GM12875 (cell line): ENCODE data around the gene ENGASE.

ENCODE experiments used
- H3K4me3 ChIP-seq: one replicate; pipeline ENCODE4 v1.5.1; 2011; ENCODE audit warnings: low read depth, low read length, control low read depth
- TF ChIP-seq, protein P1 (sequence below): IDR thresholded peaks from 2 replicates; pipeline ENCODE4 v1.5.1; 2011; ENCODE audit warnings: low read depth, mild to moderate bottlenecking, control low read depth, inconsistent platforms, low read length, moderate library complexity, borderline replicate concordance; ENCODE audit not compliant: insufficient read depth

The ENGASE gene

DNA sequence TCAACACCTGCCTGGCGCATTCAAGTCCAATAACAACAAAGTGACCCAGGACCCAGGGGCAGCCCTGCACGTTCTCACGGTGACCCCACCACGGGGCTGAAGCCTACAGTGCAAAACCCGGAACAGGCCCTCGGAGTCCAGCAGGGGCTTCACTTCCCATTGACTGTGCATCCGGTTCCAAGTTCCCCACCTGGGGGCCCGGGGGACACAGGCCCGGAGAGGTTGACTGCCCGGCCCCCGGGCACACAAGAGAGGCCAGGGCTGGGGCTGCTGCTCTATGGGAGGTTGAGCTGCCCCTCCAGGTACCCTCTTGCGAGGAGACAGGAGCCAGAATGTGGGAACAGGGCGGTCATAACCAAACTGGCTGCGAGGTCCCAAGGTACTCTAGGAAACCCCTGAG is 31.3 kb downstream of the ENGASE start:
- TF ChIP-seq, protein P1, sequence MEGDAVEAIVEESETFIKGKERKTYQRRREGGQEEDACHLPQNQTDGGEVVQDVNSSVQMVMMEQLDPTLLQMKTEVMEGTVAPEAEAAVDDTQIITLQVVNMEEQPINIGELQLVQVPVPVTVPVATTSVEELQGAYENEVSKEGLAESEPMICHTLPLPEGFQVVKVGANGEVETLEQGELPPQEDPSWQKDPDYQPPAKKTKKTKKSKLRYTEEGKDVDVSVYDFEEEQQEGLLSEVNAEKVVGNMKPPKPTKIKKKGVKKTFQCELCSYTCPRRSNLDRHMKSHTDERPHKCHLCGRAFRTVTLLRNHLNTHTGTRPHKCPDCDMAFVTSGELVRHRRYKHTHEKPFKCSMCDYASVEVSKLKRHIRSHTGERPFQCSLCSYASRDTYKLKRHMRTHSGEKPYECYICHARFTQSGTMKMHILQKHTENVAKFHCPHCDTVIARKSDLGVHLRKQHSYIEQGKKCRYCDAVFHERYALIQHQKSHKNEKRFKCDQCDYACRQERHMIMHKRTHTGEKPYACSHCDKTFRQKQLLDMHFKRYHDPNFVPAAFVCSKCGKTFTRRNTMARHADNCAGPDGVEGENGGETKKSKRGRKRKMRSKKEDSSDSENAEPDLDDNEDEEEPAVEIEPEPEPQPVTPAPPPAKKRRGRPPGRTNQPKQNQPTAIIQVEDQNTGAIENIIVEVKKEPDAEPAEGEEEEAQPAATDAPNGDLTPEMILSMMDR = no peak
- no peak overlapping the region for H3K4me3 ChIP-seq

DNA sequence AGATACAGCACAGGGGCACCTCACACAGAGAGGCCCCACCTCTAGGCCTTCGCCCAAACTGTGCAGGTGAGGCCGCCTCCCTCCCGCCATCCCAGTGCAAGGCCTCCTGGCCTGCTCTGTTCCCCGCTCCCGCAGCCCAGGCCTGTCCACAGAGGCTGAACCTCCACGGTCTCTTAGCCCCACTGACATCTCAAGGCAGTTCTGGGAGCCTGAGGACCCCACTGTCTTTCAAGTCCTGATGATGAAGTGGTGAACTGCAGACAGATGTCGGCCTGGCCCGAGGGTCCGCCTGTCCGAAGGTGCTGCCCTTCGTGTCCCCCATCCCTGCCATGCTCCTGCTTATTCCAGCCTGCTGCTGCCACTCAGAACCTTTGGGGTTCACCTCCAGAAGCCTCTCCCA is 32.3 kb downstream of the ENGASE start:
- TF ChIP-seq, protein P1 = no peak
- H3K4me3 ChIP-seq = no peak overlapping the region

DNA sequence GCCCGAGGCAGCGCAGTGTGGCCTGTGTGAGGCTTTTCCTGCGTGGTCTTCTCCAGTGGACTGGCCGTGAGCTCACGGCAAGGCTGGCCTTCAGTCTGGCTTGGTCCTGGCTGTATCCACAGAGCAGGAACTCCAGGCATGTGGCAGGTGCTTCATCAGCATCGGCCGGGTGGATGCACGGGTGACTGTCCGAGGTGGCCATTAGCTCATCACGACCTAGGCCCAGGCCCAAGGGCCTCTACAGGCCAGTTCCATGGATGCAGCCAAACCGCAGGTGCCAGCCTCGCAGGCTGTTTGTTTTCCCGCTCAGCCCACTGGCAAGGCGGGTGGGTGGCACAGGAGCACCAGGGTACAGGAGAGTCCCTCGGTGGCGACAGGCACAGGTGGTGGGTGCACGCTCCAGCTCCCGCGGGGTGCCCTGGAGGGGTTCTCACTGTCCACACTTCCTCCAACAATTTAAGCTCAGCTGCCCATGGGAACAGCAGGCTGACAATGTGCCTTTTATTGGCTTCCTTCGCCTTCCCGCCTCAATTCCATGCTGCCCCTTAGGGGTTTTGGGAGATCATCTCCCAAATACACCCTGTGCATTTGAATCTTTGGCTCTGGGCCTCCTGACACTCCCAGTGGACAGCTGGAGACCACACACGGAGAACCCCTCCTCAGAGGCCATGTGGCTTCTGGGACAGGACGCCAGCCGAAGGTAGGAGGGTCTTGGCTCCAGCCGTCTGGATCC is 33.0 kb downstream of the ENGASE start:
- TF ChIP-seq, protein P1 = no peak
- no peak overlapping the region for H3K4me3 ChIP-seq

DNA sequence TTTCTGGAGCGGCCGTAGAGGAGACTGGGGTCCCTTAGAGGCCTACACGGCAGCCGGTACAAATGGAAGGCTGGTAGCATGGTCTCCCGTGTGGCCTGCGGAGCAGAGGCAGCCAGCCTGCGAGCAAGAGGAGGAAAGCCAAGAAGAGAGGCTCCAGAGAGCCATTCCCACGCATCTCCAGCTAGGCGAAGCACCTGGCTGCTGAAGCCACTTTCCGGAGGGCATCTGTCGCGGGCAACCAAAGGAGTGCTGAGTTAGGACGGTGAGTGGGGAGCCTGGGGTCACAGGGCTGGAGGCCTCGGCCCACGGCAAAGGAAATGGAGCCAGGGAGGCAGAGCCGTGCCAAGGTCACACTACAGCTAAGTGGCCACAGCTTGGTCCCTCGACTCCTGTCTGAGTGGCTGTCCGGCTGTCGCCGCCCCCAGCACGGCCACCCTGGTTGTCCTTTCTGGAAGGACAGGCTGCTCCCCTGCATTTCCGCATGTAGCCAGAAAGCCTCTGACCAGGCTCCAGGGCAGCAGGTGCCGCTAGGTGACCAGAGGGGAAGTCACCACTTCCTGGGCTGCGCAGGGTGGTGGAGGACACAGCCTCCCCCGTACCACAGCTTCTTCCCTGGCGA is 33.7 kb downstream of the ENGASE start:
- TF ChIP-seq, protein P1 = no peak
- H3K4me3 ChIP-seq = no peak overlapping the region

DNA sequence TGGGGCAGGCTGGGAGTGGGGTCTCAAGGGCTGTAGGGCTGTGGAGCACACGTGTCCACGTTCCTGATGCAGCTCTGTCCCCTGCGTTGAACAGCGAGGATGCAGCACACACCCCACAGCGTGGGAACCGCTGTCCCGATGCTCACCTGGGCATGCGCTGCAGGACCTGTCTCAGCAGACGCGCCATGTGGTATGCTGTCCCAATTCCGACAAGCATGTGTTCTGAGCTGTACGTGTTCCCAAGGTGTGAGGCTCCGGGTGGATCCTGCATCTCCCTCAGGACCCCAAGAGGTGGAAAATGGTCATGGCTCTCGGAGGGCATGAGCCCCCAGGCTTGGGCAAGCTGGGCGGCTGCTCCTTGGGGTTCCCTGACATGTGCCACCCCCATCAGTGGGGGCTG is 34.2 kb downstream of the ENGASE start:
- TF ChIP-seq, protein P1 = no peak
- no peak overlapping the region for H3K4me3 ChIP-seq

DNA sequence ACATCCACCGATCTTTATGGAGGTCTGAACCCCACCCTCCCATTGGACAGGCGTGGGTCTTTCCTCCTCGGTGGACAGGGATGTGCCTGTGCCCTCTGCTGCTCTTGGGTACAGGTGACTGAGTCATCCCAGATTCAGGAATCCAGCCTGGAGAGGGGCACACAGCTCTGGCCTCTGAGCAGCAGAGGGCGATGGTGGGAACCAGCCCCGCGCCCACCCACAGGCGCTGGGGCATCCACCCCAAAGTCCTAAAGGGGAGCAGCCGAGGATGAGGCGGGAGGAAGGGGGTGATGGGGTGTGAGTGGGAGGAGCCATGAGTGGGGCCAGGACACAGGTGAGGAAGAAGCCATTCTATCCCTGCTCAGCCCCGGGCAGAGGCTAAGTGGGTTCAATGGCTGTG is 35.0 kb downstream of the ENGASE start:
- no peak overlapping the region for H3K4me3 ChIP-seq
- TF ChIP-seq, protein P1 = no peak

DNA sequence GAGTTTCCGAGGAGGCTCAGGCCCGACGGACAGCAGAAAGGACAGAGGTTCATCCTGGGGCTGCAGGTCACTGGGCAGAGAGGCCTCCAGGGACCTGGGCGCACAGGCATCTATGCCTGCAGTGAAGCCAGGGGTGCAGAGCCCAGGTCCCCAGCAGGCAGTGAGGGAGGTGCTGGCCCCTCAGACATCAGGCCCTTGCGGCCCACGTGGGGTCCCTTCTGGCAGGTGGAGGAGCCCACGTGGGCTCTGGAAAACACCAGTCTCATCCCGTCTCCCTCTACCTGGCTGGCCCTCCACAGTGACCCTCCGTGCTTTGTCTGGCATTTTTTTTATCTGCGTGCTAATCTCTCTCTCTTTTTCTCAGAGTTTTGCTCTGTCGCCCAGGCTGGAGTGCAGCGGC is 36.5 kb downstream of the ENGASE start:
- TF ChIP-seq, protein P1 = no peak
- H3K4me3 ChIP-seq = no peak overlapping the region
